CD14-positive monocyte (primary cell): ENCODE measurements around the gene SAMD14. TPM values are rescaled to one million over a fixed set of nuclear protein-coding genes. Genes with fewer than 3 reads are reported as not detected.

Experiments used
- DNase-seq, 3 donors: peaks; one replicate each; pipeline ENCODE4 v3.0.0-alpha.2; 2011 to 2022
- H2AFZ ChIP-seq: 2 replicates; pipeline ENCODE4 v1.6.0; 2012; ENCODE audit warnings: mild to moderate bottlenecking, low read depth, low read length, inconsistent platforms; ENCODE audit not compliant: insufficient read depth, poor library complexity, severe bottlenecking
- H3K27ac ChIP-seq, 2 donors: 1 replicate in 1 of 2; 2 replicates in 1 of 2; pipeline ENCODE4 v1.5.1; 2012 to 2013; ENCODE audit warnings: low read length in 2 of 2, control low read depth in 1 of 2, inconsistent platforms in 1 of 2, low read depth in 1 of 2, mild to moderate bottlenecking in 1 of 2
- H3K27me3 ChIP-seq, 2 donors: one replicate each; pipeline versions ENCODE4 v1.6.0 to v1.6.1; 2011 to 2013; ENCODE audit warnings: low read length in 2 of 2; ENCODE audit not compliant: control insufficient read depth in 2 of 2, insufficient read depth in 2 of 2
- H3K36me3 ChIP-seq, 2 donors: replicated peaks in 1 of 2; 1 replicate in 1 of 2; 2 replicates in 1 of 2; pipeline versions ENCODE4 v1.5.1 to v1.6.1; 2012 to 2013; ENCODE audit warnings: low read length in 2 of 2, control low read depth in 1 of 2, inconsistent platforms in 1 of 2, mild to moderate bottlenecking in 1 of 2; ENCODE audit not compliant: insufficient read depth in 2 of 2, control insufficient read depth in 1 of 2
- H3K4me1 ChIP-seq, 2 donors: 1 replicate in 1 of 2; 2 replicates in 1 of 2; pipeline versions ENCODE4 v1.5.1 to v1.6.1; 2012 to 2013; ENCODE audit warnings: low read length in 2 of 2, control low read depth in 1 of 2, inconsistent platforms in 1 of 2, mild to moderate bottlenecking in 1 of 2, moderate library complexity in 1 of 2; ENCODE audit not compliant: insufficient read depth in 2 of 2, control insufficient read depth in 1 of 2
- H3K4me2 ChIP-seq: replicated peaks from 2 replicates; pipeline ENCODE3; 2012; ENCODE audit warnings: low read length, moderate library complexity, mild to moderate bottlenecking; ENCODE audit not compliant: poor library complexity, severe bottlenecking; ENCODE audit errors: extremely low read depth
- H3K4me3 ChIP-seq, 3 experiments: fragments of 200-600 bp in 1 of 3; sonication (generic) in 1 of 3; replicated peaks in 1 of 3; 1 replicate in 2 of 3; 2 replicates in 1 of 3; pipeline ENCODE4 v1.5.1; 2011 to 2013; ENCODE audit warnings: low read length in 3 of 3, mild to moderate bottlenecking in 3 of 3, control low read depth in 2 of 3, low read depth in 2 of 3, inconsistent platforms in 1 of 3, moderate library complexity in 1 of 3
- H3K79me2 ChIP-seq: 2 replicates; pipeline ENCODE4 v1.6.0; 2012; ENCODE audit warnings: mild to moderate bottlenecking, control low read depth, inconsistent platforms, low read length, moderate library complexity; ENCODE audit not compliant: insufficient read depth
- H3K9ac ChIP-seq: 2 replicates; pipeline ENCODE4 v1.6.0; 2017; ENCODE audit warnings: low read length, mild to moderate bottlenecking; ENCODE audit not compliant: insufficient read depth, poor library complexity, severe bottlenecking
- H3K9me3 ChIP-seq, 2 donors: replicated peaks in 1 of 2; 1 replicate in 1 of 2; 2 replicates in 1 of 2; pipeline versions ENCODE4 v1.5.1 to v1.6.1; 2012 to 2013; ENCODE audit warnings: low read length in 2 of 2, control low read depth in 1 of 2; ENCODE audit not compliant: control insufficient read depth in 1 of 2, insufficient read depth in 1 of 2
- H4K20me1 ChIP-seq: 2 replicates; pipeline ENCODE4 v1.6.0; 2012; ENCODE audit warnings: mild to moderate bottlenecking, low read length, control low read depth, moderate library complexity; ENCODE audit not compliant: insufficient read depth
- H3K27ac Mint-ChIP-seq, 7 donors: one replicate each; pipeline ENCODE4 v1.8.0; 2020; ENCODE audit warnings: mild to moderate bottlenecking in 7 of 7, mixed read lengths in 7 of 7, moderate library complexity in 6 of 7, inconsistent platforms in 2 of 7
- H3K27me3 Mint-ChIP-seq, 3 donors: one replicate each; pipeline ENCODE4 v1.8.0; 2021 to 2022; ENCODE audit warnings: low read depth in 3 of 3, mild to moderate bottlenecking in 3 of 3, mixed read lengths in 3 of 3, moderate library complexity in 3 of 3, inconsistent platforms in 1 of 3
- H3K36me3 Mint-ChIP-seq, 2 donors: one replicate each; pipeline ENCODE4 v1.8.0; 2020; ENCODE audit warnings: mixed read lengths in 2 of 2, inconsistent platforms in 1 of 2, mild to moderate bottlenecking in 1 of 2
- H3K4me1 Mint-ChIP-seq: one replicate; pipeline ENCODE4 v1.8.0; 2020; ENCODE audit warnings: mild to moderate bottlenecking, mixed read lengths
- H3K4me3 Mint-ChIP-seq, 2 donors: one replicate each; pipeline ENCODE4 v1.8.0; 2020; ENCODE audit warnings: mild to moderate bottlenecking in 2 of 2, mixed read lengths in 2 of 2, moderate library complexity in 1 of 2
- H3K9me3 Mint-ChIP-seq, 7 donors: one replicate each; pipeline ENCODE4 v1.8.0; 2020 to 2022; ENCODE audit warnings: mixed read lengths in 7 of 7, mild to moderate bottlenecking in 6 of 7, moderate library complexity in 6 of 7, inconsistent platforms in 2 of 7
- WGBS: methylation state at CpG from one replicate; pipeline ENCODE4 v1.1.5; 2013; ENCODE audit warnings: missing lambda C conversion rate; ENCODE audit not compliant: insufficient coverage; 5-methylcytosine and 5-hydroxymethylcytosine counted together
- intact Hi-C, 2 donors: fragments of 100-400 bp; cut with micrococcal nuclease; formaldehyde crosslinking; loops; one replicate each; pipeline versions ENCODE4 v1.15.0 to v1.15.1; 2023
- polyA plus RNA-seq, 3 donors: library from polyadenylated mRNA; depleted of rRNA in 1 of 3; unstranded in 2 of 3; stranded (reverse) in 1 of 3; fragments of 300-500 nt in 2 of 3; fragments of >200 nt in 1 of 3; fragmentation: Illumina TruSeq in 2 of 3; gene quantifications; 1 replicate in 2 of 3; 2 replicates in 1 of 3; pipeline ENCODE4 v1.2.3, GENCODE V29; 2012 to 2021
- TF ChIP-seq, protein P1 (sequence below): fragments of 200-600 bp; IDR thresholded peaks from one replicate; pipeline ENCODE4 v1.8.0; 2022; ENCODE audit warnings: antibody characterized with exemption, mild to moderate bottlenecking

SAMD14 gene
- polyA plus RNA-seq, 3 donors: 0.09 TPM; not detected in 2

DNA sequence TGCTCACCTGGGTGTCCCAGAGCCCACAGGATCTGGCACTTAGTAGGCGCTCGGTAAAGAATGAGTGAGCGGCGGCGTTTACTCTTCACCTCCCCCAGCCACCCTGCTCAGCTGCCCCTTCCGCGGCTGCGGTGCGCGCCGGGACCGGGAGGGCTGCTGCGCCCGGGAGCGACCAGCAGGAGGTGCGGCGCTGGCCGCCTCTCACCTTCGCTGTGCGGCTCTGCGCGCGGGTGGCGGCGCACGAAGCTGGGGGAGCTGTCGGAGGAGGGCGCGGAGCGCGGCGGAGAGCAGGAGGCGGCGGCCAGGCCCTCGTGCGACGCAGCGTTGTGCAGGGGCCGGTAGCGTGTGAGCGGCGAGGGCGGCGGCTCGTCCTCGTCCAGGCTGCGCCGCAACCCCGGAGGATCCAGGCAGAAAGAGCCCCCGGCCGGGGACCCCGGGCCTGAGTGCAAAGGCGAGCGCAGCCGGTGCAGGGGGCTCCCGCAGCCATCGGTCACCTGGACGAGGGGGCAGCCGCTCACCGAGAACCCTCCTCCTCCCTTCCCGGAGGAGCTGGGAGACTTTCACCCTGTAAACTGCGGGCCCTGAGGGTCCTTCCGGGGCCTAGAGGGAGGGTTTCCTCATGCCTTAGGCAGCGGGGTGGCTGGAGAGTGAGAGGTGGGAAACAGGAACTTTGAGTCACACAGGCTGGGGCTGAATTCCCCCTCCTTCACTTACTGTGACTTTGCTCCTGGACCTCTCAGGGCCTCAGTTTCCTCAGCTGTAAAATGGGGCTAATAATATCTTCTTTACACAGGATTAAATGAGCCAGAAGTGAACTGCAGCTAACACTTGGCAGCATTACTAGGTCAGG is 12.5 kb downstream of the SAMD14 start:
- peak overlapping the region in 1 of 2 donors; percentile 87 for H3K4me3 Mint-ChIP-seq
- Histone ChIP-seq H2AFZ (no peak overlapping the region), H3K9me3 (no peaks in the 10 kb centered on the region), H3K27me3 (peaks cover 38 to 56% of the 10 kb centered on the region in 2 donors), H3K79me2 (no peaks in the 10 kb centered on the region), H3K36me3 (no peaks in the 10 kb centered on the region), H4K20me1 (no peaks in the 10 kb centered on the region), H3K4me2 (peak overlapping the region; percentile 43), H3K27ac (no peak overlapping the region), H3K9ac (peak overlapping the region; percentile 7), H3K4me3 (peak overlapping the region in 1 of 3 experiments; percentile 32), H3K4me1 (peaks cover 4 to 9% of the 10 kb centered on the region in 2 donors)
- DNase-seq: peak; percentile 29 to 72 (median 33)
- TF ChIP-seq, protein P1, sequence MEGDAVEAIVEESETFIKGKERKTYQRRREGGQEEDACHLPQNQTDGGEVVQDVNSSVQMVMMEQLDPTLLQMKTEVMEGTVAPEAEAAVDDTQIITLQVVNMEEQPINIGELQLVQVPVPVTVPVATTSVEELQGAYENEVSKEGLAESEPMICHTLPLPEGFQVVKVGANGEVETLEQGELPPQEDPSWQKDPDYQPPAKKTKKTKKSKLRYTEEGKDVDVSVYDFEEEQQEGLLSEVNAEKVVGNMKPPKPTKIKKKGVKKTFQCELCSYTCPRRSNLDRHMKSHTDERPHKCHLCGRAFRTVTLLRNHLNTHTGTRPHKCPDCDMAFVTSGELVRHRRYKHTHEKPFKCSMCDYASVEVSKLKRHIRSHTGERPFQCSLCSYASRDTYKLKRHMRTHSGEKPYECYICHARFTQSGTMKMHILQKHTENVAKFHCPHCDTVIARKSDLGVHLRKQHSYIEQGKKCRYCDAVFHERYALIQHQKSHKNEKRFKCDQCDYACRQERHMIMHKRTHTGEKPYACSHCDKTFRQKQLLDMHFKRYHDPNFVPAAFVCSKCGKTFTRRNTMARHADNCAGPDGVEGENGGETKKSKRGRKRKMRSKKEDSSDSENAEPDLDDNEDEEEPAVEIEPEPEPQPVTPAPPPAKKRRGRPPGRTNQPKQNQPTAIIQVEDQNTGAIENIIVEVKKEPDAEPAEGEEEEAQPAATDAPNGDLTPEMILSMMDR: peak; percentile 56
- peaks cover 8% of the 10 kb centered on the region for H3K4me1 Mint-ChIP-seq
- H3K36me3 Mint-ChIP-seq: peaks cover 2 to 3% of the 10 kb centered on the region in 2 donors
- no peak overlapping the region for H3K27ac Mint-ChIP-seq
- WGBS: 0% methylated on average over 57 of the region's 64 CpGs
- intact Hi-C loops: no loop called here
- H3K27me3 Mint-ChIP-seq: peaks cover 66 to 81% (median 80%) of the 10 kb centered on the region in 3 donors
- peaks cover 0 to 12% (median 5%) of the 10 kb centered on the region in 7 donors for H3K9me3 Mint-ChIP-seq

DNA sequence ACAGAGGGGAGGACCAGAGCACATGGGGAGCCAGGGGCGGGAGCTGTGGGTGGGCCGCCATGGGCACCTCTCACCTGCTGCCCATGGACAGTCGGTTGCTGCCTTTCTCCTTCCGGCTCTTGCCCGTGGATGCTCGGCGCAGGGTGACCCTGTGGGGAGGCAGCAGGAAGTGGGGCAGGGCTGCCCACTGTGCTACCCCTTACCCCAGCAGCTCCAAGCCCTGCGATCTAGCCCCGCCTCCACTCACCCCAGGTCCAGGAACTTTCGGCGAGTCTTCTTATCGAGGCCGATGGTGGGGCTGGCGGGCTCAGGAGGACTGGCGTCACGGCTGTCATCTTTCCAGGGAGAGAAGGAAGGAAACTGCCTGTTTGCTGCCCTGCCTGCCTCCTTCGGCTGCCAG is 14.2 kb downstream of the SAMD14 start:
- TF ChIP-seq, protein P1: no peak
- no peaks in the 10 kb centered on the region for H3K79me2 ChIP-seq
- Mint-ChIP-seq H3K27me3 (peaks cover 59 to 71% (median 63%) of the 10 kb centered on the region in 3 donors), H3K4me1 (peaks cover 8% of the 10 kb centered on the region), H3K4me3 (peak overlapping the region in 1 of 2 donors; percentile 87), H3K9me3 (peaks cover 0 to 12% (median 5%) of the 10 kb centered on the region in 7 donors), H3K36me3 (peaks cover 6 to 9% of the 10 kb centered on the region in 2 donors), H3K27ac (peak overlapping the region in 1 of 7 donors; percentile 51)
- WGBS: 40% methylated on average over 9 of the region's 17 CpGs
- no peak overlapping the region for H3K4me2 ChIP-seq
- no peaks in the 10 kb centered on the region for H3K9me3 ChIP-seq
- no peak overlapping the region for H3K27ac ChIP-seq
- H3K4me3 ChIP-seq: no peak overlapping the region
- H3K9ac ChIP-seq: no peak overlapping the region
- no peaks in the 10 kb centered on the region for H4K20me1 ChIP-seq
- intact Hi-C loops: no loop called here
- DNase-seq: no peak
- H3K36me3 ChIP-seq: no peaks in the 10 kb centered on the region
- peaks cover 4 to 9% of the 10 kb centered on the region in 2 donors for H3K4me1 ChIP-seq
- H2AFZ ChIP-seq: no peak overlapping the region
- peaks cover 38 to 56% of the 10 kb centered on the region in 2 donors for H3K27me3 ChIP-seq
